GM12892 (cell line): ENCODE results near the gene CABLES1.

Experiments
- POLR2A ChIP-seq: IDR thresholded peaks from 2 replicates; pipeline ENCODE4 v1.6.1; 2011; ENCODE audit warnings: low read depth, low read length, control low read depth
- POLR2AphosphoS5 ChIP-seq: IDR thresholded peaks from 2 replicates; pipeline ENCODE4 v1.6.1; 2011; ENCODE audit warnings: low read depth, low read length, control low read depth

- TF ChIP-seq POLR2A, result no peak
- no peak for TF ChIP-seq POLR2AphosphoS5
These were observed 91.1 kb downstream of the CABLES1 start for GRCh38 chr18:23226391-23226790.
